ENCODE data around the gene TMSB15B. TPM values are rescaled to one million over a fixed set of nuclear protein-coding genes. Genes with fewer than 3 reads are reported as not detected.
"Not testable (repeated sequence)": the region's sequence is repeated elsewhere in the genome, so short reads cannot be mapped to it uniquely, and the experiment has no call there.

TMSB15B gene
- total RNA-seq, 4 donors from 2014 or later = 0.34 to 8.1 (median 1.2) TPM

GRCh38 chrX:103927030-103927429 is 35.4 kb upstream of the TMSB15B start:
- H3K27me3 ChIP-seq = no peaks in the 10 kb centered on the region
- WGBS, 2 donors = 80 to 83% methylated on average over 4 of the region's 4 CpGs
- no peak for TF ChIP-seq POLR2A (IDR thresholded peaks at IDR 0.05)
- TF ChIP-seq CTCF (IDR thresholded peaks at IDR 0.05) = no peak
- H3K27ac ChIP-seq = no peak overlapping the region
- no peaks in the 10 kb centered on the region for H3K9me3 ChIP-seq
- no peaks in the 10 kb centered on the region for H3K36me3 ChIP-seq
- no peak overlapping the region for H3K4me3 ChIP-seq (replicated peaks in 1 of 3)
- no peak for DNase-seq
- intact Hi-C loops (cut with DNase I) = no loop called here
- H3K4me1 ChIP-seq = no peaks in the 10 kb centered on the region

- no peak for DNase-seq
- Histone ChIP-seq H3K4me3 (replicated peaks in 1 of 3) (no peak overlapping the region), H3K27ac (no peak overlapping the region), H3K9me3 (no peaks in the 10 kb centered on the region), H3K27me3 (no peaks in the 10 kb centered on the region), H3K4me1 (no peaks in the 10 kb centered on the region), H3K36me3 (no peaks in the 10 kb centered on the region)
- intact Hi-C loops (cut with DNase I) = no loop called here
- 81 to 82% methylated on average over 4 of the region's 4 CpGs for WGBS, 2 donors
- TF ChIP-seq POLR2A (IDR thresholded peaks at IDR 0.05) (no peak), CTCF (IDR thresholded peaks at IDR 0.05) (no peak)
Observed at GRCh38 chrX:103927633-103928032, 34.8 kb upstream of the TMSB15B start.

- WGBS, 2 donors = 83 to 84% methylated on average over 3 of the region's 4 CpGs
- Histone ChIP-seq H3K27me3 (no peaks in the 10 kb centered on the region), H3K9me3 (no peaks in the 10 kb centered on the region), H3K36me3 (no peaks in the 10 kb centered on the region), H3K27ac (no peak overlapping the region), H3K4me3 (replicated peaks in 1 of 3) (no peak overlapping the region), H3K4me1 (no peaks in the 10 kb centered on the region)
- TF ChIP-seq POLR2A (IDR thresholded peaks at IDR 0.05) (no peak), CTCF (IDR thresholded peaks at IDR 0.05) (no peak)
- intact Hi-C loops (cut with DNase I) = no loop called here
- no peak for DNase-seq
Observed at GRCh38 chrX:103932133-103932532, 30.3 kb upstream of the TMSB15B start.

GRCh38 chrX:103940257-103940656 is 22.2 kb upstream of the TMSB15B start:
- 54% methylated on average over 4 of the region's 6 CpGs; no CpG with 5 or more reads in 1 of the 2 donors for WGBS, 2 donors
- H3K9me3 ChIP-seq; H3K27ac ChIP-seq; H3K4me3 ChIP-seq (replicated peaks in 1 of 3); H3K27me3 ChIP-seq; H3K36me3 ChIP-seq; intact Hi-C loops (cut with DNase I); H3K4me1 ChIP-seq; DNase-seq: not testable (repeated sequence)

- Histone ChIP-seq H3K27me3 (no peaks in the 10 kb centered on the region), H3K9me3 (no peaks in the 10 kb centered on the region), H3K27ac (no peak overlapping the region), H3K4me3 (replicated peaks in 1 of 3) (no peak overlapping the region), H3K36me3 (no peaks in the 10 kb centered on the region), H3K4me1 (no peaks in the 10 kb centered on the region)
- WGBS, 2 donors = 31 to 41% methylated on average over 3 of the region's 3 CpGs
- DNase-seq = no peak
- intact Hi-C loops (cut with DNase I) = no loop called here
- peak in 2 of 6 experiments; percentile 26 to 38 for TF ChIP-seq CTCF (IDR thresholded peaks at IDR 0.05)
- TF ChIP-seq POLR2A (IDR thresholded peaks at IDR 0.05) = no peak
Observed at GRCh38 chrX:103941201-103941975, 21.0 kb upstream of the TMSB15B start.

Data from thyroid gland (tissue), 4 donors.